Activated CD4-positive, alpha-beta T cell treated with anti-CD3 and anti-CD28 coated beads, Interleukin-2, amount 50 U/mL, for 24 hours (primary cell): Measurements from ENCODE around the gene TMEM135.
A peak's percentile ranks its signal among the peaks of the same experiment; 100 is the strongest.
"Not testable (repeated sequence)": the region's sequence is repeated elsewhere in the genome, so short reads cannot be mapped to it uniquely, and the experiment has no call there.

Experiments used
- DNase-seq, 2 donors: peaks; one replicate each; pipeline ENCODE4 v3.0.0-alpha.2; 2020; ENCODE audit warnings: low read depth in 1 of 2, low spot score in 1 of 2

TMEM135 gene

GRCh38 chr11:87037450-87038234 is at the start of gene TMEM135:
Gene TMEM135, plus strand, starts transcription at chr11:87037934. Its CDS starts 112 bp downstream, at chr11:87038046.
- DNase-seq = peak; percentile 78 to 84

DNA sequence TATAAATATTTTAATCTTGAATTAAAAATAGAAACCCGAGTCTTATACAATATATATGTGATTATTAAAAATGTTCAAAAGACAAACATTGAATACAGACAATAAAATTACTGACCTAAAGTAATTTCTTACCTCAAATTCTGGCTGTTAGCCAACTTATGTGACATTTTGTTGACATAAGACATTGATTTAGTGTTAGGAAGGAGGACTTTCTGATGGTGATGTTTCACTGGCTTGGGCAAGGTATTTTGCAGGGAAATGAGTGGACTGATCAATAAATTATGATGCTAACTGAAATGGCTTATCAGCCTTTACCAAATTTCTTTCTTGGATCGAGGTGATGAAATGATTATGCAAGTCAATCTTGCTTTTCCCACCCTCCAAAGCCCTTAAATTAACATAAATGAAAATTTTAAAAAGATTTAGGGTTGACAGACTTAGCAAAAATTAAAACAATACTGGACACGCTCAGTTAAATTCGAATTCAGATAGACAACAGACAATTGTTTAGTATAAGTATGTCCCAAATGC is 49.3 kb upstream of the TMEM135 start:
- DNase-seq = no peak

GRCh38 chr11:86990031-86990430 is 47.7 kb upstream of the TMEM135 start:
- DNase-seq = no peak

- no peak for DNase-seq
Observed at GRCh38 chr11:86990515-86990914, 47.2 kb upstream of the TMEM135 start.

DNA sequence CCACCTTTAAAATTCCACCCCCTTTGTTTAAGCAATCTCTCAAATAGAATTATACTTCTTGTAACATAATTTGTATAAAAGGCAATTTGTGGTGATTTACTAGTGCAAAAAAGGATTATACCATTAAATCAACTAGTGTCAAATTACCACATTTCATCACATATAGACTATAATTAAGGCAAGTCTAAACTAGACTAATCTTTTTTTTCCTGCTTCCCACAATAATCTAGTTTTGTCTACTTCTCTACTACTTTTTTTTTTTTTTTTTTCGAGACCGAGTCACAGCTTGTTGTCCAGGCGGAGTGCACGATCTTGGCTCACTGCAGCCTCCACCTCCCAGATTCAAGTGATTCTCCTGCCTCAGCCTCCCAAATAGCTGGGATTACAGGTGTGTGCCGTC is 46.4 kb upstream of the TMEM135 start:
- no peak for DNase-seq

- DNase-seq = not testable (repeated sequence)
Observed at GRCh38 chr11:86992340-86992739, 45.4 kb upstream of the TMEM135 start.

GRCh38 chr11:86993031-86993430 is 44.7 kb upstream of the TMEM135 start:
- DNase-seq = no peak

DNA sequence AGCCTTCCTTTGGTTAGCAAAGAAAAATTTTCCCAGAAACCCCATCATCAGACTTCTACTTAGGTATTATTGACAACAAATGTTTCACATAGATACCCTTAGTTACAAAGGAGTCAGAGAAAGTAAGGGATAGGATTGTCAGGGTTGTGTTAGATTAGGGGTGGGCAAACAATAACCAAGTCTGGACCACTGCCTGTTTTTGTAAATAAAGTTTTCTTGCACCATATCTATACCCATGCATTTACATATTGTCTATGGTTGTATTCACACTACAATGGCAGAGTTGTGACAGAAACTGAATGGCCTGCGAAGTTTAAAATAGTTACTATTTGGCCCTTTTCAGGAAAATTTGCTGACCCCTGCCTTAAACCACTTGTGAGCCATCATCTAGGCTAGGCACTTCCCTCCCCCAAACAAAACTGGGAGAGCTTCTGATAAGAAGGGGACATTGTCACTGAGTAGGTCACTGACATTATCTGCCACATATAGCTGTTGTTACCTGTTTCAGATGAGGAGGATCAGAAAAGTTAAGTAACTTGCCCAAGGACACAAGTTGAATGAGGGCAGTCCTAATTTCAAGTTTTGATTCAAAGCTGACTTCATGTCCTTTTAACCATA is 40.7 kb upstream of the TMEM135 start:
- DNase-seq = no peak

GRCh38 chr11:86999388-86999787 is 38.3 kb upstream of the TMEM135 start:
- DNase-seq = no peak

GRCh38 chr11:86999859-87000753 is 37.6 kb upstream of the TMEM135 start:
- DNase-seq = no peak

- DNase-seq = no peak
Observed at GRCh38 chr11:87002918-87003317, 34.8 kb upstream of the TMEM135 start.

DNA sequence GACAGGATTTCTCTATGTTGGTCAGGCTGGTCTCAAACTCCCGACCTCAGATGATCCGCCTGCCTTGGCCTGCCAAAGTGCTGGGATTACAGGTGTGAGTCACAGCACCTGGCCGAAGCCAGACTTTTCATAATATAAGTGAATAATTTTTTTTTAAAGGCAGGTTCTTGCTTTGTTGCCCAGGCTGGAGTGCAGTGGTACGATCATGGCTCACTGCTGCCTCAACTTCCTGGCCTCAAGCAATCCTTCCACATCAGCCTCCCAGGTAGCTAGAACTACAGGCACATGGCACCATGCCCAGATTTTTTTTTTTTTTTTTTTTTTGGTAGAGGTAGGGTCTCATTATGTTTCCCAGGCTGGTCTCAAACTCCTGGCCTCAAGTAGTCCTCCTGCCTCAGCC is 33.5 kb upstream of the TMEM135 start:
- DNase-seq = not testable (repeated sequence)

DNA sequence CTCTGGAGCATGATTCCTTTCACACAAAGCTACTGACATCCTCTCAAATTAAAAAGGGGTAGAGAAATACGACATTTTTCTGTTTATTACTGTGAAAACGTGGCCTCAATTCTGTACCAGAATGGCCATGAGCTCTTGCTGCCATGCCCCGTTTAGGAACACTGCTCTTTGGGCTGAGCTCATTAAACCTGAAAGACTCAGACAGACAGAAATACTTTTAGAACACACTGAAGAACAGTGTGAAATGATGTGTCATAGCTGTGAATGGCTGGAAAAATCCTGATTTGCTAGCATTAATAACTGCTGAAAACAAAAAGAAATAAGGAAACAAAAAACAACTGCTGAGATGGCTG is 32.2 kb upstream of the TMEM135 start:
- no peak for DNase-seq

DNA sequence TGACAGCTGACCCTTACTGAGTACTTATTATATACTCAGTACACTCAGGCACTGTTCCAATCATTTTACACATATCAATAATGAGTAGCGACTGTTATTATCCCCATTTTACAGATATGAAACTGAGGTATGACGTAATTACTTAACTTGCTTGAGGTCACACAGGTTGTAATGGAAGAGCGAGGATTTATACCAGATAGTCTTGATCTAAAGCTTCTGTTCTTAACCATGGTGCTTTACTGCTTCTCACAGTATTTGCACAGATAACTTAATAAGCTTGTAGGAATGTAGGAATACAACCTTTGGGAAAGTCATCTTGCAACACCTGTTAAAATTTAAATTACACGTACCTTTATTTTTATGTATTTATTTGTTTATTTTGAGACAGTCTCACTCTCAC is 31.7 kb upstream of the TMEM135 start:
- no peak for DNase-seq

- no peak for DNase-seq
Observed at GRCh38 chr11:87007963-87008362, 29.8 kb upstream of the TMEM135 start.

DNA sequence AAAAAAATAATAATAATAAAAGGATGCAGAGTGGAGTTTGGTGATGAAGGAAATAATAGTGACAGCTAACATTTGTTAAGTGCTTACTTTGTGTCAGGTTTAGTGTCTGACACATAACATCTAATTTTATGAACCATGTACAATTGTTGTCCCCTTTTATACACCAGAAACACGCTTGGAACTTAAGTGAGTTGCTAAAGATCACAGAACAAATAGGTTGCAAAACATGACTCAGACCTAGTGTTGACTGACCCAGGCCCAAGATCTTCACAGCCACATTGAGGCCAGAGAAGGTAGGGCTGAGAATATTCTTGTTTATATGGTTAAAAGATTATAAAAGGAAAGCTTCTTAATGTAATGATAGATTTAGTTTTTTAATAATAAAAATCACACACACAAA is 25.6 kb upstream of the TMEM135 start:
- DNase-seq = no peak

DNA sequence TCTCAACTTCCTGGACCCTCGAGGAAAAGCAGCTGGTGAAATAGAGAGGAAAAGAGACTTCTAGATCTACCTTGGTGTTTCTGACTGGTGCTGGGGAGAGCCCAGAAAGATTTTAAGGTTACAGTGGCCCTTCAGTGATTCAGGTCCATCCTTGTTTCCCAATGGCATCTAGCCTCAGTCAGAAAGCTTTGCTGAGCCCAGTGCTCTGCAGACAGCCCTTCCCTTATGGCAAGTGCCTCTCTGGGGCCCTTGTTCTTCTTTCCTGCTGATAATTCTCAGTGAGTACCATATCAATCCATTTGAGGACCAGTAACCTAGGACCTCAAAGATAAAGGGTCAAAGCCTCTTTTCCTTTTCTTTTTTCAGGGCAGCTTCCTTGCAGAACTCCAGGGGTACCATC is 25.1 kb upstream of the TMEM135 start:
- DNase-seq = no peak

DNA sequence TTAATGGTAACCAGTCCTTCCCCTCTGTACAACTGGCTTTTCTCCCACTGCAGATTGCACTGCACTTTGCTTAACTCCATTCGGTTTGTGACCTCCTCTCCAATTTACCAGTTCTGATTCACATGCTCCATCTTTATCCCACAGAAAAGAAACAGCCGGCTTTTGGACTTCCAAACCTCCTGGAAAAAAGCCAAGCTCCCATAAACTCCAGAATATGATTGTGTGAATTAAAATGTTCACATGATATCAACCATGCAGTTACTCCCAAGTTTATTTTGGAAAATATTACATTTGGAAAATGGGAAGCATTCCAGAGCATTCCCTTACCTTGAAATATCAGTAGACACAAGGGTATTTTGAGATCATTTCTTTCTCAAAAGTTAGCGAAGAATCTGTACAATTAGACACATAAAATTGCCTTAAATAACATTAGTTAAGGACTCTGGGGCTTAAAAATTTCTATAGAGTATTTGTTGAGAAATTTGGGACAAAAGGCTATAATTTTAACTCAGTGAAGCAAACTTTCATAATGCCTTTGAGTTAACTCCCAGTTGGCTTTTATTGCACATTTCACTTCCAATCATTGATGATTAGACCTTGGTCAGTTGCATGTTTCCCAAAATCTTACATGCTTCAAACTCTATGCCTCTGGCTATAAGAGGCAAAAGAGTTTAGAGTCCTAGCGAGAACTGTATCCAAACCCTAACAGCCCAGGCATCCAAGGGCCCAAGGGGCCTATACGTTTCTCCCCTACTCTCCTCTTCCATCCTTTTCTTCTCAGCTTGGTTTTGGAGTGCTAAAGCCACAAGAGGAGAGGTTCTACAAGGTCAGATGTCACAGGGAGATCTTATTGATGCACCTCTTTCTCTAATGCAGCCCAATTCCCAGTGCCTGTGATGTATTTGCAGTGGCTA is 23.6 kb upstream of the TMEM135 start:
- DNase-seq = no peak

DNA sequence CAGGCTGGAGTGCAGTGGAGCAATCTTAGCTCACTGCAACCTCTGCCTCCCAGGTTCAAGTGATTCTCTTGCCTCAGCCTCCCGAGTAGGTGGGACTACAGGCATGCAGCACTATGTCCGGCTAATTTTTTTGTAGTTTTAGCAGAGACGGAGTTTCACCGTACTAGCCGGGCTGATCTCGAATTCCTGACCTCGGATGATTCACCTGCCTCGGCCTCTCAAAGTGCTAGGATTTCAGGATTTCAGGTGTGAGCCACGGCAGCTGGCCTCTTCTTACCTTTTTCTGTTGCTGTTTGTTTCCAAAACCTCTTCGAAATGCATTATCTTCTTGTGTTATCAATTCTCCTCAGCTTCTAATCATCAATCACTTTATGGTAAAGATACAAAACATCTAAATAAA is 22.1 kb upstream of the TMEM135 start:
- DNase-seq = no peak

GRCh38 chr11:87019613-87020271 is 18.0 kb upstream of the TMEM135 start:
- DNase-seq = no peak
